Stimulated activated CD8-positive, alpha-beta memory T cell treated with anti-CD3 and anti-CD28 coated beads, Interleukin-4, amount 100 ng/mL, for 24 hours (primary cell): Measurements from ENCODE around the gene TUBD1.
"Not testable (repeated sequence)": the region's sequence is repeated elsewhere in the genome, so short reads cannot be mapped to it uniquely, and the experiment has no call there.

ENCODE experiments used
- DNase-seq: peaks from one replicate; pipeline ENCODE4 v3.0.0-alpha.2; 2020; ENCODE audit warnings: low read depth

Gene TUBD1

DNA sequence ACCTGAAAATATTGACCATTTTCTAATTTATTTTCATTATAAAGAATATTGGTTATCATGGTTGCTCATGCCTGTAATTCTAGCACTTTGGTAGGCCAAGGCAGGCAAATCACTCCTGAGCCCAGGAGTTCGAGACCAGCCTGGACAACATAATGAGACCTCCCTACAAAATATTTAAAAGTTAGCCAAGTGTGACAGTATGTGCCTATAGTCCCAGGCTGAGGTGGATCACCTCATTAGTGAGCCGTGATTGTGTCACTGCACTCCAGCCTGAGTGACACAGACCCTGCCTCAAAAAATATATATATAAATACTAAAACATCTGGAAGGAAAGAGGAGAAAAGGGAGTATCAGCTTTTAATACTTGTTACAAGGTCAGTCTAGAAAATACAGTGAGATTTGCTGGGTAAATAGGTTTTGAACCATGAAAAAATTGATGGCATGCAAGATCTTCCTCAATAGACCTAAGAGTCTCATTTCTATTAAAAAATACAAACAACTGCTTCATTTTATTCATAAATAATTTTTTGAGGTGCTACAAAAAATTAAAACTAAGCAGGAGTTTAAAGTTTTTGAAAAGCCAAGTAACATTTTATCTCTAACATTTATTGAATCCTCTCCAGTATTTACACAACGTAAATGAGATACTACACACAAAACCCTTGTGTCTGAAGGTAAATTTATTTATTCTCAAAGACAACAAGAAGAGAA is 47.7 kb downstream of the TUBD1 start:
- DNase-seq, result no peak

DNA sequence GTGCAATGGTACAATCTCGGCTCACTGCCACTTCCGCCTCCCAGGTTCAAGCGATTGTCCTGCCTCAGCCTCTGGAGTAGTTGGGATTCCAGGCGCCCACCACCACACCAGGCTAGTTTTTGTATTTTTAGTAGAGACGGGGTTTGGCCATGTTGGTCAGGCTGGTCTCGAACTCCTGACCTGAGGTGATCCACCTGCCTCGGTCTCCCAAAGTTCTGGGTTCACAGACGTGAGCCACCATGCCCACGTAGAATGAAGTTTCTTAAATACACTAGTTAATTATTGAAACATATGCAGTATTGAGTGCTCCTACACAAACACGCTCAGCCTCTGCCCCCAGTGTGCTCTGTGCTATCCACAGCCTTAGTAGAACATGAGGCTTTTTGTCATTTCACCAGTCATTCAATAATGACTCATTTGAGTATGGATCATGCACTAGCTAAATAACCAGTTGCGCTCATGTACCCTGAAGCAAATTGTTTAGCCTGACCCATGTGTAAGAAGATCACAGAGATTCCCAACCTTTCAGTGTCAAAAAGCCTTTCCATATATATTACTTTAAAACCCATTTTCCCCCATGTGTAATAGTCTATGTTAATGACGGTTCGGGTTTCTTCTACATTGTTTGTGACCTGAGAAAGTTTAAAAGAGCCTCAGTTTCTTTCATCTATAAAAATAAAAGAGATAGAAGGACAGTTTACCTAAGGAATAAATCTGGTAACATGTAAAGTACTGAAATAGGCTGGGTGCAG is 49.7 kb downstream of the TUBD1 start:
- DNase-seq, result peak; percentile 31

DNA sequence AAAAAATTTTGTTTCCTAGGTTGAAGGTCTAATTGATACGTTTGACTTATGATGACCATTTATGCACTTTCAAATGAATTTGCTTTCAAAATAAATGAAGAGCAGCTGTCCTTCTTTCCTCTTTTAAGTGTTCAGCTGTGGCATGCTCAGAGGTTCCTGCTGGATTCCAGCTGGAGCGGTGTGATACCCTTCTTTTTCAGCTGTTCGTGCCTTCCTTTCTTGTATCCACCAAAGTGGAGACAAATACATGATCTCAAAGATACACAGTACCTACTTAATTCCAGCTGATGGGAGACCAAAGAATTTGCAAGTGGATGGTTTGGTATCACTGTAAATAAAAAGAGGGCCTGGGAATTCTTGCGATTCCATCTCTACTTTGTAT is 50.9 kb downstream of the TUBD1 start:
- not testable (repeated sequence) for DNase-seq

DNA sequence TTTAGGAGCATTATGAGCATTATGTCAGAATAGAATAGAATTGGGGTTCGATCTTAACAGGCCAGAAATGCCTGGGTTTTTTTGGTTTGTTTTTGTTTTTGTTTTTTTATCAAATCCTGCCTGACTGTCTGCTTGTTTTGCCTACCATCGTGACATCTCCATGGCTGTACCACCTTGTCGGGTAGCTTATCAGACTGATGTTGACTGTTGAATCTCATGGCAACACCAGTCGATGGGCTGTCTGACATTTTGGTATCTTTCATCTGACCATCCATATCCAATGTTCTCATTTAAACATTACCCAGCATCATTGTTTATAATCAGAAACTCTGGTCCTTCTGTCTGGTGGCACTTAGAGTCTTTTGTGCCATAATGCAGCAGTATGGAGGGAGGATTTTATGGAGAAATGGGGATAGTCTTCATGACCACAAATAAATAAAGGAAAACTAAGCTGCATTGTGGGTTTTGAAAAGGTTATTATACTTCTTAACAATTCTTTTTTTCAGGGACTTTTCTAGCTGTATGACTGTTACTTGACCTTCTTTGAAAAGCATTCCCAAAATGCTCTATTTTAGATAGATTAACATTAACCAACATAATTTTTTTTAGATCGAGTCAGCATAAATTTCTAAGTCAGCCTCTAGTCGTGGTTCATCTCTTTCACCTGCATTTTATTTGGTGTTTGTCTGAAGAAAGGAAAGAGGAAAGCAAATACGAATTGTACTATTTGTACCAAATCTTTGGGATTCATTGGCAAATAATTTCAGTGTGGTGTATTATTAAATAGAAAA is 51.5 kb downstream of the TUBD1 start:
- DNase-seq, result not testable (repeated sequence)

DNA sequence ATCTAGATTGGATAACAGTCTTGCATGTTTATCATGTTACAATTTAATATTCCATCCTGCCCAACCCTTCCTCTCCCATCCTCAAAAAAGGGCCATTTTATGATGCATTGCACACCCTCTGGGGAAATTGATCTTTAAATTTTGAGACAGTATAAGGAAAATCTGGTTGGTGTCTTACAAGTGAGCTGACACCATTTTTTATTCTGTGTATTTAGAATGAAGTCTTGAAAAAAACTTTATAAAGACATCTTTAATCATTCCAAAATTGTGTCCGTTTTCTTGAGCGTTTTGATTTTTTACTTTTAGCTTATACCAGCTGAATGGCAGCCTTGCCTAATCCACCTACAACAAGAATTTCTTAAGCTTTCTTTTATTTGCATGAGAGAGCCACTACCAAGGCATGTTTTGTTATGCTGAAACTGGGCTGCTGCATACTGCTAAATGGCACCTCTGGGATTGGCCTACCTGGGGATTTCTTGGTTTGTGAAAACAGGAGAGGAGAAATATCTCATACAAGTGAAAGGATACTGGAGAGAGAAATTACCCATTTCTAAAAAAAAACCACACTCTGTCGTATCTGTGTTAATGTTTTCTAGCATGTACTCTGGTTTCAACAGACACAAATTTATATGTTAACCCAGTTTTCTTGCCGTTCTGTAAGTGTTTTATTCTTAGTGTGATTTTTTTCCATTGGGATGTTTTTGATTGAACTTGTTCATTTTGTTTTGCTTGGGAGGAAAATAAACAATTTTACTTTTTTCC is 52.2 kb downstream of the TUBD1 start:
- DNase-seq, result no peak

DNA sequence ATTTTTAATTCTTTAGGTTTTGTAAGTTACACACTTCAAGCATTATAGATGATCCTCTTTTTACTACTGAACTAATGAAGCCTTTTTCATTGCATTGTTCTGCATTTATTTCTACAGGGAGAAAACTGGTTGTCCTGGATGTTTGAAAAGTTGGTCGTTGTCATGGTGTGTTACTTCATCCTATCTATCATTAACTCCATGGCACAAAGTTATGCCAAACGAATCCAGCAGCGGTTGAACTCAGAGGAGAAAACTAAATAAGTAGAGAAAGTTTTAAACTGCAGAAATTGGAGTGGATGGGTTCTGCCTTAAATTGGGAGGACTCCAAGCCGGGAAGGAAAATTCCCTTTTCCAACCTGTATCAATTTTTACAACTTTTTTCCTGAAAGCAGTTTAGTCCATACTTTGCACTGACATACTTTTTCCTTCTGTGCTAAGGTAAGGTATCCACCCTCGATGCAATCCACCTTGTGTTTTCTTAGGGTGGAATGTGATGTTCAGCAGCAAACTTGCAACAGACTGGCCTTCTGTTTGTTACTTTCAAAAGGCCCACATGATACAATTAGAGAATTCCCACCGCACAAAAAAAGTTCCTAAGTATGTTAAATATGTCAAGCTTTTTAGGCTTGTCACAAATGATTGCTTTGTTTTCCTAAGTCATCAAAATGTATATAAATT is 53.0 kb downstream of the TUBD1 start:
- DNase-seq, result no peak

DNA sequence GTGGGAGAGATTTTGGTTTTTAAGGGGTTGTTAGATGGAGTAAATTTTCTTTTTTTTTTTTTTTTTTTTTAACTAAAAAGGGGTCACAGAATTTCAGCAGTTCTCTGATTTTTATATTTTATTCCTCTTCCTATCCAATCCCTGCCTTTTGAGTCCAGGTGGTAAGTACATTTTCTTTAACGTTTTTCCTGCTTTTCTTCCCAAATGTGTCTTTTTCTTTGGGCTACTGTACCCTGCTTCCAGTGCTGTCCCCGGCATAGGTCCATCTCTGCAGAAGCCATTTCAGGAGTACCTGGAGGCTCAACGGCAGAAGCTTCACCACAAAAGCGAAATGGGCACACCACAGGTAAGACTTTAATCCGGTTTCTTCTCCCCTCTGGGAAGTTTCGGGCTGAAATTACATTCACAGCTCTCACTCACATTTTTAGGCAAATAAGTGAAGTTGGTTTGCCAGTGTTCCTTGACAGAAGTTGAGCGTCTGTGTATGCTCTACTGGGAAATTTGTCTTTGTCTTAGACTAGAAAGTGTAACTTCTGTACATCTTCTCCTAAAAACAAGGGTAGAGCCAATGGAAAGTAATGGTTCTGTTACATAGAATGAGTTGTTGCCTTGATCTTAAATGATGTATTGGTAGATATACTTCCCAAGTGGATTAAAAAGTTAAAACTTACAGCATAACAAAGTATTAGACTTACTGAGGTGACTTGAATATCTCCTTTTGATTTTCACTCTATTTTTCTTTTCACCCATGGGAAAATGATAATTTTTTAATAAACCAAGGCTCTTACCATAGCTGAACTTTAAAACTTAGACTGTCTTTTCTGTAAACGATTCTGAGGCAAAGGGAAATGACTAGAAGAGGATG is 54.5 kb downstream of the TUBD1 start:
- DNase-seq, result no peak

DNA sequence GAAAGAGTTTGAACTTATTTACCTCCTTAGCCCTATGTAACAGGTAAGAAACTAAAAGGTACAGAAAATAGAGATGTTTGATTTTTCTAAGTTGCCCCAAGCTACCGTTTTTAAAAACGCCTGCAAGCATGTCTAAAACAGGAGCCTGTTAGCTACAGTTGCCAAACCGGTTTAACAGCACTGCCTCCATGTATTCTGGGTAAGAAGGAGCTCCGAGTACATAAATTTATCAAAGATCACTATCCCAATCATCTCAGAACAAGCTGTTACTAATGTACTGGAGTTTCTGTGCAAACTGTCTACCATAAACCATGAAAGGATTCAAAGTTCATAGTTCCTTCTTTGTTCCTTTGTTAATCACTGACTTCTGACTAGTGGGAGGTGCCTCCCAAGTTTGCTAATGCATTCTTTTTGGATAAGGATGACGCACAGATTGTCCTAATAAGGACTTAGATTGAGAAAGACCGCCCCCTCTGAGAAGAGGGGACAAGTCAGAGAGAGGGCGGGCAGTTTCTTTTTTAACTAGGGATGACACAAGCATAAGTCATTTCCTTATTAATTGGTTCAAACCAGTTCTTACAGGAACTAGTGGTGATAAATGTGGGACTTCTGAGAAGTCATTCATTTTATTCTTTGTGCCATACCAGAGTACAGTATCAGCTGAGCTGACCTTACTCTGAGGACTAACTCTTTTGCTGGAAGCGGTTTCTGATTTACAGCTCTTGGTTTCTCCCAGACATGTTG is 55.3 kb downstream of the TUBD1 start:
- DNase-seq, result no peak

DNA sequence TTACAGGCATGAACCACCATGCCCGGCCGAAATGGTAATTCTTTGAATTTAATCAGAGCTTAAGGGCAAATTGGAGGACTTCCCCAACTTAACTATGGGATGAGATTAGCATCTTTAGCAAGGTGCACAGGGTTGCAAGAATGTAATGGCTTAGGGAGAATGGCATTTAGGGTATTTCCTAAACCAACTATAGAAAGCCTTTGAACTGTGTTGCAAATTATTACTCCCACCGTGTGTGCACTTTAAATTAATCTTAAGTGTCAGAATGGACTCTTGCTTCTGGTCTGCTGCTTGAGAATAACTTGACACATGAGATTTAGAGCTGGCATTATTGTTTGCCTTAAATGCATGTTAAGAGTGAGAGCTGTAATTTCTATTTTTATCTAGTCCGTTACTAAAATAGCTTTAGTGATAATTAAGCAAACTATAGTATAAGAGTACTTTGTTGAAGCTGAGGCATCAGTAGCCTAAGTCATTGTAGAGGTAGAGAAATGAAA is 59.8 kb downstream of the TUBD1 start:
- DNase-seq, result no peak

DNA sequence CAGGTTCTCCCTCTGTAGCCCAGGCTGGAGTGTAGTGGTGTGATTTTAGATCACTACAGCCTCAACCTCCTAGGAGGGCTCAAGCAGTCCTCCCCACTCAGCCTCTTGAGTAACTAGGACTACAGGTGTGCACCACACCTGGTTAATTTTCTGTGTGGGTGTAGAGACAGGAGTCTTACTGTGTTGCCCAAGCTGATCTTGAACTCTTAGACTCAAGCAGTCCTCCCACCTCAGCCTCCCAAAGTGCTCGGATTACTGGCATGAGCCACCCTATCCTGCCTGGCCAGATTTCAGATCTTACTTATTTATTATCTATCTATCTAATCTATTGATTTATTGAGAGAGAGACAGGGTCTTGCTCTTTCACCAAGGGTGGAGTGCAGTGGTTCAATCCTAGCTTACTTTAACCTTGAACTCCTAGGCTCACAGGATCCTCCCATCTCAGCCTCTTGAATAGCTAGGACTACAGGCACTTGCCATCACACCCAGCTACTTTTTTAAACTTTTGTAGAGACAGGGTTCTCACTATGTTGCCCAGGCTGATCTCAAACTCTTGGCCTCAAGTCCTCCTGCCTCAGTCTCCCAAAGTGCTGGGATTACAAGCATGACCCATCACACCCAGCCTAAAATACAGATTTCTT is 61.8 kb downstream of the TUBD1 start:
- no peak for DNase-seq

DNA sequence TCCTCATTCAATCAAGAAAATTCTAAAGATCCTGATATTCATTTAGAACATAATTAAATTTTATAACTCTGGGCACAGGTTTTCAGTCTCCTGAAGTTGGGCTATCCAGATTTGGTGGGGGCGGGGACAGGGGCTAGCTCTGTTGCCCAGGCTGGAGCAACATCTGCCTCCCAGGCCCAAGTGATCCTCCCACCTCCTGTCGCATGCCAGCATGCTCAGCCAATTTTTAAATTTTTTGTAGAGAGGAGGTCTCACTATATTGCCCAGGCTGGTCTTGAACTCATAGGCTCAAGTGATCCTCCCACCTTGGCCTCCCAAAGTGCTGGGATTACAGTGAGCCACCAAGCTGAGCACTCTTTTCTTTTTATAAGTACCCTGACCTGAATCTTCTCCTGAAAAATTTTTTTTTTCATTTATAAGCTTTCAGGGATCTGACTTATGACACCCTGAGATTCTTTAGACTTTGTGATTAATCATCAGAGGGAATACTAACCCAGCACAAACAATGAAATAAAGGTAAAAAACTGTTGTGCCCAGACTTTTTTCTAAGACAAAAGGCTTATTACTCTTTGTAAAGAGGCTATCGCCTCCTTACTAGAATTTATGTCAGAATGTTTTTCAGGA is 62.6 kb downstream of the TUBD1 start:
- DNase-seq, result no peak

DNA sequence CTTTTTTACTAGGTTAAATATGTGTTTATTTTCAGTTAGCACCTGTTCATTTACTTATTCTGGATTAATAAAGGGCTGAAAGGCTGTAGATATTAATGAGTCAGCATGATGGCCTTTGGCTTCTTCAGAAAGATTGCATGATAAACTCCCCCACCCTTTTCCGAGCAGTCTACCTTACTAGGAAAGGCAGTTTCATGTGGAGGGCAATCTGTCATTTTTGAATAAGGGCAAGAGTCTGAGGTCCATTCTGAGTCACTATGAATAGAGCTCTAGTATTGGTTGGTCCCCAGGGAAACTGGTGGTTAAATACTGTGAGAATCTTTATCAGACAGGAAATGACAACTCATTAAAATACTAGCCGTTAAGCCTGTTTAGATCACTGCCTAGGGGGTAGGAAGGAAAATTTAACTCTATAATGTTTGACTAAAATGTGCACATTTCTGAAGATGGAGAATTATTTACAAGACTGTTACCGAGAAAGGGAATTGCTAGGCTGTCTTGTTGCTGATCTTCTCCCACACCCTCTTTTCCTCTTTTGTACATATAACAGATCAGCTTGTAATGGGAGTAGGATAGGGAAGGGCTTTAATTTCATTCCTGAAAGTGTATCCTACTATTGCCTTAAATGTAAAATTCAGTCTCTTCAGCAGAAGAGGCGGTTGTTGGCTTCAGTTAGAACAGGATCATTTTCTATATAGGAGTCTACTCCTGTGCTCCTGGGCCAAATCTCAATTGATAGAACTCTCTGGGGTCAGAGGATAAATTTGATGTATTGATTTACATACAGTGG is 63.3 kb downstream of the TUBD1 start:
- DNase-seq, result no peak

DNA sequence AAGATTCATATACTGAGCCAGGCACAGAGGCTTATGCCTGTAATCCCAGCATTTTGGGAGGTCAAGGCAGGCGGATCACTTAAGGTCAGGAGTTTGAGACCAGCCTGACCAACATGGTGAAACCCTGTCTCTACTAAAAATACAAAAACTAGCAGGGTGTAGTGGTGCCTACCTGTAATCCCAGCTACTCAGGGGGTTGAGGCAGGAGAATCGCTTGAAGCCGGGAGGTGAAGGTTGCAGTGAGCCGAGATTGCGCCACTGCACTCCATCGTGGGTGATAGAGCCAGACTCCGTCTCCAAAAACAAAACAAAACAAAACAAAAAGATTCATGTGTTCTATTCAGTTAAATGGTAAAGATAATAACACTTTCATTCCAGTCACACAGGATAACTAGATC is 63.9 kb downstream of the TUBD1 start:
- not testable (repeated sequence) for DNase-seq

DNA sequence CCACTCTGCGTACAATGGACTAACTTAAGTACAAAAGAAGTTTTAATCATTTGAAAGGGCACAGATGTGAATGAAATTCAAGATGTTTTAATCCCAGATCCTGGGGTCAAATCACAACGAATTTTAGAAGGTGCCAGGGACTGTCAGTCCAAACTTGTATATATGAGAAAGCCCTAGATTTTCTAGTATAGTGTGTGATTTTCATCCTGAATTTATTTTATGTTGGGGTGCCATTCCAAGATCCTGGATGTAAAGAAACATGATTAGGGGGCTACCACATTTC is 64.3 kb downstream of the TUBD1 start:
- no peak for DNase-seq

DNA sequence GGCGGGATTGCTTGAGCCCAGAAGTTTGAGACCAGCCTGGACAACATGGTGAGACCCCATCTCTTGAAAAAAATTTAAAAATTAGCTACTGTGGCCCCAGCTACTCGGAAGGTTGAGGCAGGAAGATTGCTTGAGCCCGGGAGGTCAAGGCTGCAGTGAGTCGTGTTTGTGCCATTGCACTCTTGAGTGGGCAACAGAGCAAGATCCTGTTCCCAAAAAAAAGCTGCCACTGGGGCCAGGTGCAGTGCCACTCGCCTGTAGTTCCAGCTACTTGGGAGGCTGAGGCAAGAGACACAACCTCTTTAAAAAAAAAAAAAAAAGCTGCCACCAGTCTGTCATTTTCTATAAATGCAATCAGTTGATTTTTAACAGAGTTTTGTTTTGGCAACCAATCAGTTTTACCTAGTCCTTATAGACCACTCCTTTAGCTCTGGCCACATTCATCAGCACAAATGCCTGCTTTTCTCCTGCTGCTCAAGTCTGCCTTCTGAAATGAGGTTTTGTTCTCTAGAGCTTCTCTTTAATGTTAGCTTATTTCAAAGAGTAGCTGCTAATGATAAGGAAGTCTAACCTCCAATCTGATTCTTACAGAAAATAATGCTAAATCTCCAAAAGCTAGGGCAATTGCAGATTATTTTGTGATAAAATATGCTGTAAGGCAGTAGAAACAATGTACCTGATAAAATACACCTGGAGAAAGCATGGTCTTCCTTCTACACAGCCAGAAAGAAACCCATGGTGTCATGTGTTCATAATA is 64.8 kb downstream of the TUBD1 start:
- DNase-seq, result no peak

DNA sequence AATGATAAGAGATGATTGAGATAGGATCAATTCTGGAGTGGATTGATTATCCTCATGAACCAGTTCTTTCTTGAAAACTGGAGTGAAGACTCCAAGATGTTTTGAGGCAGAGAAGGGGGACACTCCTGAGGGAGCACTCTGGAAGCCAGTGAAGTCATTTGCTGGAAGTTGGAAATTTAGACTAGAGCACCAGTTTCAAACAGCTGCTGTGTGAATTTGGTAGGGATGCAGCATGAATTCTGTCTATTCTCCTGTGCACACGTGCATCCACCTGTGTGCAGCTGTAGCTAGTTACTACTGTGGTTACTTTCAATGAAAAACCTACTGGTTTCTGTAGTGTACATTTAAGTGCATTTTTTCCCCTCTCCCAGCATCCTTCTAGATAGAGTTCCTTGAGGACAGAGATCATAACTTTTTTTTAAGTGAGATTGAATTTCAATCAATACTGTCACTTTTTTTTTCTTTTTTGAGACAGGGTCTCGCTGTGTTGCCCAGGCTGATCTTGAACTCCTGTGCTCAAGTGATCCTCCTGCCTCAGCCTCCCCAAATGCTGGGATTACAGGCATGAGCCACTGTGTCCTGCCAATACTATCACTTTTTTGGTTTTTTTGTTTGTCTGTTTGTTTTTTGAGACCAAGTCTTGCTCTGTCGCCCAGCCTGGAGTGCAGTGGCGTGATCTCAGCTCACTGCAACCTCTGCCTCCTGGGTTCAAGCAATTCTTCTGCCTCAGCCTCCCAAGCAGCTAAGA is 65.9 kb downstream of the TUBD1 start:
- no peak for DNase-seq
